Measurements from ENCODE around the gene MEAK7.

The MEAK7 gene

DNA sequence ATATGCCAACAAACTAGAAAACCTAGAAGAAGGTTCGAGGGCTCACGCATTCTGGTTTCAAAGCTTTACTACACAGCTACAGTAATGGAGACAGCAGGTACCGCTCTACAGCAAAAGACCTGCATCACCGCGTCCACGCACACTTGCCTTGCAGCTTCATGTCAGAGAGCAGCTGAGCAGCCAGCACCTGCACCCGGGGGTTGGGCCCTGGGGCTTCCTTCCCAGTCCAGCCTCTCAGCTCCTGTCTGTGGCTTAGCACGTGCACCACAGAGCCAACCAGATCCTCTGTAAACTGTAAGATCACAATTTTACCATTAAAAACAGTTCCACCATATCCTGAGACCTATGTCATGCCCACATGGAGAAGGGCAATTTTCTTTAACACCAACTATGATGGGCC is 15.3 kb downstream of the MEAK7 start:
- DNase-seq (ENCODE audit: low read depth in 4 of 4, low spot score in 1 of 4), result no peak

- DNase-seq (ENCODE audit: low read depth in 4 of 4, low spot score in 1 of 4), result no peak
Measured at GRCh38 chr16:84487358-84487757, 17.1 kb downstream of the MEAK7 start.

- DNase-seq (ENCODE audit: low read depth in 4 of 4, low spot score in 1 of 4), result no peak
Measured at GRCh38 chr16:84486551-84487235, 17.8 kb downstream of the MEAK7 start.

- no peak for DNase-seq (ENCODE audit: low read depth in 4 of 4, low spot score in 1 of 4)
Measured at GRCh38 chr16:84486126-84486525, 18.3 kb downstream of the MEAK7 start.

DNA sequence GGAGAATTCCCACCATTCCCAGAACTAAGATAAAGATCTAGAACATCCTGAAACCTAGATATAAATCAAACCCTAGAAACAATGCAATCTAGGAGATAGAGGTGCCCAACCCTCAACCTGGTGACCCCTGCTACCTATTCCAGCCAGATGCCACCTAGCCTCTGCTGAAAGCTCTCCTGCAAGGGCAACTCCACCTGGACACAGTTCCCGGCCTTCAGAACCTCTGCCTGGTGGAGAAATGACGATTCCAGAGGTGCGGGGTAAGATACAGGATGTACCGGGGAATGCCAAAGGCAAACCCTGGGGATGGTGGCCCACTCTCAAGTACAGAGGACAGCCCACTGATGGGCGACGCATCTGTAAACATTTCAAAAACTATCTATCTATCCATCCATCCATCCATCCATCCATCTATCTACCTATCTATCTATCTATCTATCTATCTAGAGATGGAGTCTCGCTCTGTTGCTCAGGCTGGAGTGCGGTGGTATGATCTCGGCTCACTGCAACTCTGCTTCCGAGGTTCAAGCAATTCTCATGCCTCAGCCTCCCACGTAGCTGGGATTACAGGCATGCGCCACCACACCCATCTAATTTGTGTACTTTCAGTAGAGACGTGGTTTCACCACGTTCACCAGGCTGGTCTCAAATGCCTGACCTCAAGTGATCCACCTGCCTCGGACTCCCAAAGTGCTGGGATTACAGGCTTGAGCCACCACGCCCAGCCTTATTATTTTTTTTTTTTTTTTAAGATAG is 19.0 kb downstream of the MEAK7 start:
- no peak for DNase-seq (ENCODE audit: low read depth in 4 of 4, low spot score in 1 of 4)

GRCh38 chr16:84484579-84485254 is 19.7 kb downstream of the MEAK7 start:
- DNase-seq (ENCODE audit: low read depth in 4 of 4, low spot score in 1 of 4), result no peak

DNA sequence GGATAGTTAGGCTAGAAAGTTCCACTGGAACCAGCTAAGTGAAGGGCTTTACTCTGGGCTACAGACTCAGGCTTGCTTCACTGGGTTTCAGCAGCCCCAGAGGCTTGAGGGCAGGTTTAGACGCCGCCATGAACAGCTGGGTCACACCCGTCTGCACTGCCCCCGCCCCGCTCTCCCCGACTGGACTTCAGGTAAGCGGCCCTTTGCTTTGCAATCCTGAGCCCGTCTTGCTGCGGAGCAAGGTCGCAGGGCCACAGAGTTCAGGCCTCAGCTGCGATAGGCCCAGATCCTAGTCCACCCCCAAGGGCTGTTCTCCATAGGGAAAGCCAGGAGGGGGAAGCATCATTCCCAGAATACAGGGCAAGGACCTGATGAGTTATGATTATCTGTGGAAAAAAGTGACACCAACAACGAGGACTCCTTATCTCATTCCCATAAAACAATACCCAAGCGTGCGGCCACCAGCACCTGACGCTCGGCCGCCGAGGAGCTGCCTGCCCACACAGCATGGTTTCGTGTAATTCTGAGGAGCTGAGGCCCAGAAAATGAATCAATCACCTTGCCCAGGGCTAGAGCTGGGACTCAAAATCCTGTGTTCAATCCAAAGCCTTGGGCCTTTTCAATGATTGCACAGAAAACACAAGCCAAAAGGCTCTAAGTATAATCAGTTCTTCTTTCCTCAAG is 20.4 kb downstream of the MEAK7 start:
- no peak for DNase-seq (ENCODE audit: low read depth in 4 of 4, low spot score in 1 of 4)

- no peak for DNase-seq (ENCODE audit: low read depth in 4 of 4, low spot score in 1 of 4)
Measured at GRCh38 chr16:84482951-84483881, 21.2 kb downstream of the MEAK7 start.

DNA sequence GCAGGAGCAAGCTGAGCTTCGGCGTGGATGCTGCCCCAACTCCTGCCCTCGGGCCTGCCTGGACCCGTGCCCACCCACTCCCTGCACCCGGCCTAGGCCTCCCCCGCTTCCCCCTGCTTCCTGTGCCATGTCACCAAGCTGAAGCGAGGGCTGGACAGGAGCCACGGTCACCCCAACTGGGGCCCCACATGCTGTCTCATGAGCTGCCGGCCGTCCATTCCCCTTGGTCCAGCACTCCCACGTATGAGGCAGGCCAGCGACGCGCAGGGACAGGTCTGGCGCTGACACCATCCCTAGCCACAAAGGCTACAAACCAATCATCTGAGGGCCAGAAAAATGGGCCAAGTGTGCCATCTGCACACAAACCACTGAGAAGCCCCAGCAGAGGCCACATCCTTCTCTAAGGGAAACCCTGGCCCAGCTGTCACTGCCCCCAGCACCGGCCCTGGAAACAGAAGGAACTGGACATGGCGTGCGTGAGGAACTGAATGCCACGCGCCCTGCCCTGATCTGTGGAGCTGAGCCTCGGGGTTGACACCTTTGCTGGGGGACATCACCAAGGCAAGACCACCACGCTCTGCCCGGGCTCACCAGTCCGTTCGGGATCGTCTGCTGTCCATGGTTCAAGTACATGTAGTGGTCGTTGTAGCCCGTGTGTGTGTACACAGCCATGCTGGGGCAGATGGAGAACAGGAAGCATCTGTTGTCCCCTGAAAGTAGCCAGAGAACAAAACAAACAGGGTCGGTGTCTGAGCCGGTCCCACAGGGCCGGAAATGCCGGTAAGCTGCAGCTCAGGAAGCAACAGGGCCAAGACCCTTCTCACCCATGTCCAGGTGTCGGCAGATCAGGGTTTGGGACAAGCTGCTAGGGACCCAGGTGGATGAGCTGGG is 22.2 kb downstream of the MEAK7 start:
- no peak for DNase-seq (ENCODE audit: low read depth in 4 of 4, low spot score in 1 of 4)

DNA sequence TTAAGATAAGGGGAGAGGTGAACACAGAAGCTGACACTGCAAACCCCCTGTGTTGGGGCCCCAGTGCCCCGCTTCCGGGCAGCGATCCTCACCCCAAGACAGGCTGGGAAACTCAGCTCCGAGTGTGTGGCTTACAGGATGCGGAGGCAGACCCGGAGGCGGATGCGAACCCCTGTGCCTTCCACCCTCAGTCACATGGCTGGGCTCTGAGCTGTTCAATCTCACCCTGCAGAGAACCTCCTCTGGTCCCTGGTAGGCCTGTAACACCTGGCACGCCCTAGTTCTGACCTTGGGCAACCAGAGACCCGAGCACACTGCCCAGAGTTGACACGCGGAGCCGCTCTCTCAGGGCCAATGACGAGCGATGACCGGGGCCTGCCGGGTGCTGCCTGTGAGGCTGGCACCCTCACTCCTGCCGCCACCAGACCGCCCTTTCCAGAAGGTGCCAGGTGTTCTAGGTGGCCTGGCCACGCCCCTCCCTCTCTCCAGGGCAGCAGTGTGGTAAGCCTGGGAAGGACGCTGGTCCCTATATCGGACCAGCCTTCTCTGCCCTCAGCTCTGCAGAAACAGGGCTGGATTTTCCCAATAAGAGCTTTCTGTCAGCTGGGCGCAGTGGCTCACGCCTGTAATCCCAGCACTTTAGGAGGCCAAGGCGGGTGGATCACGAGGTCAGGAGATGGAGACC is 23.3 kb downstream of the MEAK7 start:
- no peak for DNase-seq (ENCODE audit: low read depth in 4 of 4, low spot score in 1 of 4)

DNA sequence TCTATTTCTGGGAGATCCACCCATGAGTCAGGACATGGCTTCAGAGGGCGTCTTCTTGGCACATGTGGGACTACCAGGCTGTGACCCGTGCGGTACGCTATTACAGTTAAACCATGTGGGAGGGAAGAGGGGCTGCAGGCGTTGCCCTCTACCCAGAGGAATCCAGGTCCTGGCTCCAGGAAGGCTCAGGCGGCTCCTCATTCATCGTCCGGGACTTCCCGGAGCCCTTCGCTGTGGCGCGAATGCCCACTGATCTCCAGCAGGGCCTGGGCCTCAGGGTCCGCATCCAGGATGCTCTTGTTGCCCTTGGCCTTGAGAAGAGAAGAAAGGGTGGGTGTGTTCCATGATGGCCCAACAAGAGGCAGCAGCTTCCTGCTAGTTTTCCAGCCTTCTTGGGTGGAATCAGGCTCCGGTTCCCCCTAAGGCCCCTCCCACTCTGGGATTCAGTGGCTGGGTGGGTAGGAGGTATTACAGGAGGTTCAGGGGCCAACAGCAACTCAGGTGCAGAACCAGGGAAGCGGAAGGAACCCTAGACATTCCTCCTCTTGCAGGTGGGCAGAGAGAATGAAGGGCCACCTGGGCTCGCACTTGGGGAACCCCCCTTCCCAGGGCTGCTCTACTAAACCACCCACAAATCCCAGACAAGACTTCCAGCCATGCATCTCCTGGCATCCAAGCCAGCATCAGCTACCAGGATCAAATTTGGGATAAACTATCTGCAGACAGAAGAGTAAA is 24.6 kb downstream of the MEAK7 start:
- DNase-seq (ENCODE audit: low read depth in 4 of 4, low spot score in 1 of 4), result no peak

- DNase-seq (ENCODE audit: low read depth in 4 of 4, low spot score in 1 of 4), result no peak
Measured at GRCh38 chr16:84478172-84478947, 26.1 kb downstream of the MEAK7 start.

DNA sequence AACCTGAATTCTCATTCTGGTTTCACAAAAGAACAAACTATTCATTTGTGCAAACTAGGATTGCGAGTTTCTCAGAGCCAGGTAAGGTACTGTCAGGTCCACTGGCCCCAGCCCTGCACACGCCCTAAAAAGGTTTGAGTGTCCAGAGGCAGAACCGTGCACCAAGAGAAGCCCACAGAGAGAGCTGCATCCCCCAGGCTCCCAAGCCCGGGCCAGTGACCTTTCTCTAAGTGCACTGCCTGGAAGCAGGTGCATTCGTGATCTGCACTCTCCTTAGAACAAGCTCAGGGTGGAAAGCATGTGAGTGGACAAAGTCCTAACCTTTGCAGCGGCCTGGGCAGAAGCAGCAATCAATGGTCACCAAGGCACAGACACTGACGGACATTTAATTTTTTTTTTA is 26.8 kb downstream of the MEAK7 start:
- DNase-seq (ENCODE audit: low read depth in 4 of 4, low spot score in 1 of 4), result no peak

DNA sequence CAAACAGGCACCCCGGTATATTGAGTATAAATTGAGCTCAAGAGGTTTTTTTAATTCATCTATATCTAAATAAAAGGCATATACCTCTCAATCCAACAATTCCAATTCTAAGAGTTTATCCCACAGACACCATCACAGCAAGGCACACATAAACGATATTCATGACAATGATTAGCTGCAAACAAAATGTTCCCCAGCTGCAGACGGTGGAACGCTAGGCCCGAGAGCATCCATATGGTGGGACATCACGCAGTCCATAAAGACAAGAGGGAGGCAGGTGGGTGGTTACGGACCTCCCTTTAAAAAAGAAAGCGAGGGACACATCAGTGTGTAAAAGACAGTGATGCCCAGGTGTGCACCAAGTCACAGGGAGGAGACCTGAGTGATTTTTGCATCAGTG is 28.1 kb downstream of the MEAK7 start:
- no peak for DNase-seq (ENCODE audit: low read depth in 4 of 4, low spot score in 1 of 4)

DNA sequence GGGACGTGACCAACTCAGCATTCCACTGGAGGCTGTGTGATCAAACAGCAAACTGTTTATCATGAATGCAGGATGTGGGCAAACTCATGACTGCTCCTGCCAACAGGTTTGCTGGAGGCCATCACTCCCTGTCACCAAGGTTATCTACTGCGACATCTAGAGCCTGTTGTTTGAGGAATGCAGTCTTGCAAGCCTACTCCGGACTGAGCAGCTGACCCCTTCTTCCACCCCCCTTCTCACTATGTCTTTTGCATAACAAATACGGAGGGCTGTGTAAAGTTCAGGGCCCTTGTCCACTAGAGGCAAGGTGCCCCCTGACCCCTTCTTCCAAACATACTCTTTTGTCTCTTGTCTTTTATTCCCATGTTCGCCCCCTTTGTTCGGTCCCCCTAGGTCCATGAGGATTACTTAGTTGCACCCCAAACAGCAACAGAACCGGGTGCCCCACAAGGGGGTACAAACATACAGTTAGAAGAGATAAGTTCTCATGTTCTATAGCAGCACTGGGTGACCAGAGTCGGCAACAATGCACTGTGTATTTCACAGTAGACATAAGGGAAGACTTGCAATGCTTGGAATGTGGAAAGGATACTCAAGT is 28.7 kb downstream of the MEAK7 start:
- no peak for DNase-seq (ENCODE audit: low read depth in 4 of 4, low spot score in 1 of 4)

DNA sequence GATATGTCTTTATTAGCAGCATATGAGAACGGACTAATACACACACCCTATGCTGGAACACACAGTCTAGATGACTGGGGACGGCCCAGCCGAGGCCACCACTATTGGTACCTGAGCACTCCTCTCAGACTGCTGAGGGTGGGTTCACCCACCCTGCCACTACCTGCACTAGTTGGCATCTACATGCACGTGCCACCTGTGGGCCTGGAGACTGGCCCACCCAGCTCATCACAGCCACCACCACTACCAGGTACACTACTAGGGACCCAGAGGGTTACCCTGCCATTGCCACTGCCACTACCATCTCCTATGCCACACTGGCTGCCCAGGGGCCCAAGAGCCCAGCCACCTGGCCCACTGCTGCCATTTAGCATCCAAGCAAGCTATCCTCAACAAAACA is 32.5 kb downstream of the MEAK7 start:
- no peak for DNase-seq (ENCODE audit: low read depth in 4 of 4, low spot score in 1 of 4)

DNA sequence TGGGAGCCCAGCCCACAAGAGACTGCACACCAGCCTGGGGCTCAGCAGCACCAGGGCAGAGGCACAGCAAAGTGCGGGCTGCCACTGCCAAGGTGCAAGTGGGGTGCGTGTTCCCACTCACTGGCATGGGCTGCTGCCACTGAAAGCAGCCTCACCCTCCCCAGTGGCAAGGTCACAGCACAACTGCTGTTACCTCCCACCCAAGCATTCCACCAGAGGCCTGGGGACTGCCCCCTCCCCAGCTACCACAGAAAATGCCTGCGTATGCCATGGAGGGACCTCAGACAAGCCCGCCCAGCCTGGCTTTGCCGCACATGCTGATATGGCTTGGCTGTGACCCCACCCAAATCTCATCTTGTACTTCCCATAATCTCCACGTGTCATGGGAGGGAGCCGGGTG is 33.1 kb downstream of the MEAK7 start:
- no peak for DNase-seq (ENCODE audit: low read depth in 4 of 4, low spot score in 1 of 4)
